ENCODE measurements around the gene C16orf89. TPM values are rescaled to one million over a fixed set of nuclear protein-coding genes. Genes with fewer than 3 reads are reported as not detected.
"Not testable (repeated sequence)": the region's sequence is repeated elsewhere in the genome, so short reads cannot be mapped to it uniquely, and the experiment has no call there.

Gene C16orf89
- total RNA-seq, 2 donors from 2014 or later, result 2.6 to 17.1 TPM

GRCh38 chr16:5078626-5079025 is 12.9 kb upstream of the C16orf89 start:
- Histone ChIP-seq H3K27ac (no peak overlapping the region), H3K4me3 (no peak overlapping the region), H3K9me3 (no peaks in the 10 kb centered on the region), H3K4me1 (no peaks in the 10 kb centered on the region), H3K27me3 (no peaks in the 10 kb centered on the region), H3K36me3 (replicated peaks in 1 of 2; ENCODE audit: insufficient read depth in 1 of 2, low read depth in 2 of 2) (peaks cover 2 to 17% of the 10 kb centered on the region in 2 donors)
- DNase-seq, result no peak
- intact Hi-C loops (cut with DNase I), result loop anchor here (10.0 kb wide), 1 partner anchor 104 kb away; no protein-coding TSS in a partner anchor
- TF ChIP-seq POLR2A (IDR thresholded peaks at IDR 0.05), result no peak
- ATAC-seq, result no peak
- WGBS, 2 donors, result 92 to 100% methylated on average over 1 to 17 of the region's 17 CpGs

- H3K9me3 ChIP-seq, result no peaks in the 10 kb centered on the region
- TF ChIP-seq POLR2A (IDR thresholded peaks at IDR 0.05) (no peak), CTCF (IDR thresholded peaks at IDR 0.05) (no peak)
- ATAC-seq (no peak), DNase-seq (no peak)
- peaks cover 2 to 17% of the 10 kb centered on the region in 2 donors for H3K36me3 ChIP-seq (replicated peaks in 1 of 2; ENCODE audit: insufficient read depth in 1 of 2, low read depth in 2 of 2)
- no peak overlapping the region for H3K27ac ChIP-seq
- WGBS, 2 donors, result 91 to 97% methylated on average over 11 to 13 of the region's 13 CpGs
- intact Hi-C loops (cut with DNase I), result loop anchor here (10.0 kb wide), 1 partner anchor 103 kb away; no protein-coding TSS in a partner anchor
- peaks cover 10% of the 10 kb centered on the region for H3K4me1 ChIP-seq
- no peaks in the 10 kb centered on the region for H3K27me3 ChIP-seq
- no peak overlapping the region for H3K4me3 ChIP-seq
These were observed 11.5 kb upstream of the C16orf89 start for GRCh38 chr16:5077304-5077703.

GRCh38 chr16:5075637-5076036 is 9.9 kb upstream of the C16orf89 start:
- no peak for DNase-seq
- no peak for ATAC-seq
- Histone ChIP-seq H3K9me3 (no peaks in the 10 kb centered on the region), H3K27ac (no peak overlapping the region), H3K27me3 (no peaks in the 10 kb centered on the region), H3K4me1 (peaks cover 21% of the 10 kb centered on the region), H3K4me3 (no peak overlapping the region), H3K36me3 (replicated peaks in 1 of 2; ENCODE audit: insufficient read depth in 1 of 2, low read depth in 2 of 2) (peaks cover 2 to 17% of the 10 kb centered on the region in 2 donors)
- WGBS, 2 donors, result 83 to 88% methylated on average over 3 to 5 of the region's 5 CpGs
- intact Hi-C loops (cut with DNase I), result loop anchor here (10.0 kb wide), 1 partner anchor 101 kb away; no protein-coding TSS in a partner anchor
- no peak for TF ChIP-seq POLR2A (IDR thresholded peaks at IDR 0.05)
- TF ChIP-seq CTCF (IDR thresholded peaks at IDR 0.05), result no peak

- H3K27me3 ChIP-seq, DNase-seq, H3K27ac ChIP-seq, H3K9me3 ChIP-seq, ATAC-seq, H3K4me3 ChIP-seq: not testable (repeated sequence)
- 98% methylated on average over 15 of the region's 15 CpGs for WGBS, 2 donors
- peaks cover 2 to 16% of the 10 kb centered on the region in 2 donors for H3K36me3 ChIP-seq (replicated peaks in 1 of 2; ENCODE audit: insufficient read depth in 1 of 2, low read depth in 2 of 2)
- intact Hi-C loops (cut with DNase I), result loop anchor here (10.0 kb wide), 1 partner anchor 99 kb away; no protein-coding TSS in a partner anchor
- peaks cover 21% of the 10 kb centered on the region for H3K4me1 ChIP-seq
These were observed 8.0 kb upstream of the C16orf89 start for GRCh38 chr16:5073771-5074170.

GRCh38 chr16:5073279-5073629 is 7.5 kb upstream of the C16orf89 start:
- WGBS, 2 donors, result 74 to 82% methylated on average over 2 of the region's 2 CpGs
- no peak overlapping the region for H3K27ac ChIP-seq
- DNase-seq, result no peak
- peaks cover 21% of the 10 kb centered on the region for H3K4me1 ChIP-seq
- ATAC-seq, result no peak
- intact Hi-C loops (cut with DNase I), result loop anchor here (10.0 kb wide), 1 partner anchor 98 kb away; no protein-coding TSS in a partner anchor
- no peaks in the 10 kb centered on the region for H3K9me3 ChIP-seq
- no peak overlapping the region for H3K4me3 ChIP-seq
- H3K27me3 ChIP-seq, result no peaks in the 10 kb centered on the region
- TF ChIP-seq CTCF (IDR thresholded peaks at IDR 0.05) (no peak), POLR2A (IDR thresholded peaks at IDR 0.05) (no peak)
- H3K36me3 ChIP-seq (replicated peaks in 1 of 2; ENCODE audit: insufficient read depth in 1 of 2, low read depth in 2 of 2), result peaks cover 2 to 16% of the 10 kb centered on the region in 2 donors

Measured in body of pancreas (tissue), 4 donors.